Astrocyte (in vitro differentiated cells and primary cell): ENCODE measurements around the gene LRP10. TPM values are rescaled to one million over a fixed set of nuclear protein-coding genes. Genes with fewer than 3 reads are reported as not detected.

Experiments
- DNase-seq: peaks from one replicate; pipeline ENCODE4 v3.0.0-alpha.2; 2010; ENCODE audit warnings: low read depth
- FAIRE-seq: peaks from 2 replicates; lab custom pipeline; 2011; peaks lifted over from hg19 to GRCh38; lab: Jason Lieb, UNC
- H2AFZ ChIP-seq: 2 replicates; pipeline ENCODE4 v1.6.0; 2012; ENCODE audit warnings: low read depth, low read length, inconsistent platforms
- H3K27ac ChIP-seq: 2 replicates; pipeline ENCODE4 v1.5.1; 2011; ENCODE audit warnings: low read depth, low read length, inconsistent platforms
- H3K27me3 ChIP-seq: 2 replicates; pipeline ENCODE4 v1.6.0; 2011; ENCODE audit warnings: low read length, inconsistent platforms; ENCODE audit not compliant: insufficient read depth
- H3K36me3 ChIP-seq: 2 replicates; pipeline ENCODE4 v1.5.1; 2011; ENCODE audit warnings: low read length, inconsistent platforms; ENCODE audit not compliant: insufficient read depth
- H3K4me1 ChIP-seq: 2 replicates; pipeline ENCODE4 v1.5.1; 2011; ENCODE audit warnings: low read length, inconsistent platforms; ENCODE audit not compliant: insufficient read depth
- H3K4me2 ChIP-seq: 2 replicates; pipeline ENCODE4 v1.6.0; 2012; ENCODE audit warnings: low read length, inconsistent platforms
- H3K4me3 ChIP-seq: 2 replicates; pipeline ENCODE4 v1.5.1; 2011; ENCODE audit warnings: low read depth, mild to moderate bottlenecking, low read length, inconsistent platforms; ENCODE audit not compliant: insufficient read depth
- H3K79me2 ChIP-seq: 2 replicates; pipeline ENCODE4 v1.6.0; 2012; ENCODE audit warnings: mild to moderate bottlenecking, low read length, inconsistent platforms; ENCODE audit not compliant: insufficient read depth
- H3K9ac ChIP-seq: 2 replicates; pipeline ENCODE4 v1.6.0; 2012; ENCODE audit warnings: mild to moderate bottlenecking, low read length, inconsistent platforms
- H3K9me3 ChIP-seq: 2 replicates; pipeline ENCODE4 v1.5.1; 2012; ENCODE audit warnings: low read depth, mild to moderate bottlenecking, low read length, inconsistent platforms; ENCODE audit not compliant: insufficient read depth
- H4K20me1 ChIP-seq: 2 replicates; pipeline ENCODE4 v1.6.0; 2012; ENCODE audit warnings: low read length, inconsistent platforms; ENCODE audit not compliant: insufficient read depth
- H3K27ac Mint-ChIP-seq: one replicate; pipeline ENCODE4 v1.8.0; 2021; ENCODE audit warnings: mild to moderate bottlenecking, mixed read lengths; ENCODE audit not compliant: unreplicated experiment
- H3K27me3 Mint-ChIP-seq: one replicate; pipeline ENCODE4 v1.8.0; 2021; ENCODE audit warnings: low read depth, mixed read lengths; ENCODE audit not compliant: unreplicated experiment
- H3K36me3 Mint-ChIP-seq: one replicate; pipeline ENCODE4 v1.8.0; 2021; ENCODE audit warnings: low read depth, mixed read lengths; ENCODE audit not compliant: unreplicated experiment
- H3K4me1 Mint-ChIP-seq: one replicate; pipeline ENCODE4 v1.8.0; 2021; ENCODE audit warnings: low read depth, mixed read lengths; ENCODE audit not compliant: unreplicated experiment
- H3K4me3 Mint-ChIP-seq: one replicate; pipeline ENCODE4 v1.8.0; 2021; ENCODE audit warnings: mild to moderate bottlenecking, moderate library complexity, mixed read lengths; ENCODE audit not compliant: unreplicated experiment
- H3K9me3 Mint-ChIP-seq: one replicate; pipeline ENCODE4 v1.8.0; 2021; ENCODE audit warnings: mild to moderate bottlenecking, mixed read lengths; ENCODE audit not compliant: unreplicated experiment
- CTCF ChIP-seq: IDR thresholded peaks from 2 replicates; pipeline ENCODE4 v1.5.1; 2011; ENCODE audit warnings: low read depth, mild to moderate bottlenecking, inconsistent platforms, low read length, moderate library complexity; ENCODE audit not compliant: insufficient read depth
- EZH2 ChIP-seq: IDR thresholded peaks from 2 replicates; pipeline ENCODE4 v1.6.1; 2012; ENCODE audit warnings: mild to moderate bottlenecking, low read length, inconsistent platforms; ENCODE audit not compliant: insufficient read depth
- total RNA-seq: library from RNA; stranded (reverse); gene quantifications from 2 replicates; pipeline ENCODE4 v1.2.1, GENCODE V29; 2021

The LRP10 gene
- total RNA-seq, 1 donor from 2014 or later, result 142 TPM

GRCh38 chr14:22838631-22839041, 32.9 kb upstream of the LRP10 start:
- Mint-ChIP-seq H3K27ac (peak overlapping the region; percentile 98), H3K4me1 (peaks cover 29% of the 10 kb centered on the region), H3K36me3 (peaks cover 32% of the 10 kb centered on the region), H3K27me3 (no peaks in the 10 kb centered on the region), H3K9me3 (peaks cover 4% of the 10 kb centered on the region), H3K4me3 (peak overlapping the region; percentile 100)
- Histone ChIP-seq H2AFZ (no peak overlapping the region), H3K4me2 (peak overlapping the region; percentile 90), H3K9me3 (no peaks in the 10 kb centered on the region), H3K79me2 (peaks cover 78% of the 10 kb centered on the region), H3K27ac (peak overlapping the region; percentile 92), H3K36me3 (peaks cover 46% of the 10 kb centered on the region), H4K20me1 (peaks cover 47% of the 10 kb centered on the region), H3K4me1 (peaks cover 16% of the 10 kb centered on the region), H3K27me3 (no peaks in the 10 kb centered on the region), H3K4me3 (peak overlapping the region; percentile 93), H3K9ac (peak overlapping the region; percentile 99)
- TF ChIP-seq CTCF (no peak), EZH2 (no peak)
- DNase-seq (peak; percentile 84), FAIRE-seq (no peak)

- peaks cover 52% of the 10 kb centered on the region for H4K20me1 ChIP-seq
These were observed 32.3 kb upstream of the LRP10 start for GRCh38 chr14:22839159-22839779.

More at GRCh38 chr14:22839159-22839779, 32.3 kb upstream of the LRP10 start:
- Histone ChIP-seq H3K4me2 (peak overlapping the region; percentile 90), H3K4me3 (peak overlapping the region; percentile 93), H3K9ac (peak overlapping the region; percentile 99), H3K27ac (peak overlapping the region; percentile 92), H3K9me3 (no peaks in the 10 kb centered on the region), H3K36me3 (peaks cover 44% of the 10 kb centered on the region), H3K4me1 (peaks cover 16% of the 10 kb centered on the region), H2AFZ (no peak overlapping the region), H3K79me2 (peaks cover 83% of the 10 kb centered on the region), H3K27me3 (no peaks in the 10 kb centered on the region)
- H3K4me3 Mint-ChIP-seq, result peak overlapping the region; percentile 100
- no peak for FAIRE-seq
- TF ChIP-seq EZH2 (no peak), CTCF (no peak)
- peak overlapping the region; percentile 98 for H3K27ac Mint-ChIP-seq
- no peaks in the 10 kb centered on the region for H3K27me3 Mint-ChIP-seq
- H3K9me3 Mint-ChIP-seq, result peaks cover 4% of the 10 kb centered on the region
- H3K4me1 Mint-ChIP-seq, result peaks cover 29% of the 10 kb centered on the region
- H3K36me3 Mint-ChIP-seq, result peaks cover 30% of the 10 kb centered on the region
- no peak for DNase-seq
